ENCODE data around the gene C1orf167. TPM values are rescaled to one million over a fixed set of nuclear protein-coding genes. Genes with fewer than 3 reads are reported as not detected.

The C1orf167 gene, protein sequence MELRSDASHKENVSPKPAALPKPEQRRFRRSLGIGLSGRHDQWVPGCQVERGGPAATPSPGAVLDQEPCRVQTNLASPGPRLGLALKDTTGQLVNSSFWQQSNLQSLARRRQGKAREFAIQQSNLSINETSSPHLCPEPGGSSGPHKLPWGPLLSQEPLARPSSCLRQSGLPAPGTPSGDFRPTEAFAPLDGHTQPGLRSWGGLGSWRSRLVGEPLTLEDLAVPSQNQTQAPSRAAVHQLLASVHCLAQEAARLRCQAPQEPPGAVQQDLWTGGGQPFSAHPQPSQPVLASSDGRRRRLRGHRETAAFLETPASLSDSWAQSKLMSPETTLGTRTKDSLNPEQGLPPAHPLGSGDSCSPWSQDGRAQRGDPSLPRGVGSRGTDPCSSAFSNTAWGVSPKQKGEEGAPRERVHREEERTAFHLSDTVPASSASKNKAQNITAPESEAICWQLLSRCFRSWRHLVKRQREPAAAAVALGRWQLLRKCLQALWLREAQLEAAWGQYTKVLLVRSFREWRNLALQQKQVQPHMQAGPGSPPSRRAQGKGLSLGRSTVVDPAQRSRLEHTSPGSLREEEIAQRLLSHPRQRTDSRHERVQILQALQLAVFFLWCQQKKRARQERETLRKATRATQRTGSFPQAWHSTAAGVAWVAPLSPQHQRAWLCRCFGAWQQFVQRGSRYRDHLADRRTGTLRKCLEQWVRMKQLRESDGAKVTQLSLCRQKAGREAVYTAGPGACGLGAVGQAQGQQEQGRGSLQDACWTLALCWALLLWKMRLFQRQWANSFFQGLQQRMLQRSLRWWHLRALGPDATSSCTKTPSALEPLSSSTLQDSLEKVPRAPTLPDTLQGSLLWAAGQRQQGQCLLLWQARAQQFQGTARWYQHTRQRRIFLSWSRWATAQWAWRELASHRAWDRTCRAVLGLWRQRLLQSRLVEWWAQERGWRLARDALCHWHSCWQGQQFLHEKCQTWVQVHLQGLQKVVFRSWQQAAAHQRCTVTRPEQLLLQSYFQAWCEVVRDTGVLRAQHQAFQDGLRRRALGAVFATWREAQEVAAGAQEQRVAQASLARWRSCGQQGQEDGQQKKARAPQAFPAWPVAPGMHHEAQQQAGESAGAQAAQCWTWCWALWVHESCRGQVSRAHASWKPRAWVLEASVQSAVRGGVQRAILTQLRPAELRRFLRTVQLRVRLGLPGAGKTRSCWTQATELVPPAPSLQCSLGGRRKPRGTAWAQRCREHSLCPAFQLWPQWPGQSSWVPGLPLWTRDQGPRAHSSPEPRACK (N-terminal part only)
- not detected in 2 replicates for total RNA-seq (2016; rRNA removed; fragmentation: Illumina TruSeq; extraction: Trizol)
- total RNA-seq (2016; cell fraction: cytosol; rRNA removed; fragmentation: Illumina TruSeq; extraction: Trizol; ENCODE audit: low read depth) = not detected in 2 replicates
- not detected in 2 replicates for total RNA-seq (2016; cell fraction: insoluble cytoplasmic fraction; rRNA removed; fragmentation: Illumina TruSeq; extraction: Trizol)
- not detected in 2 replicates for total RNA-seq (2016; cell fraction: membrane; rRNA removed; fragmentation: Illumina TruSeq; extraction: Trizol)
- total RNA-seq (2016; cell fraction: nucleus; rRNA removed; fragmentation: Illumina TruSeq; extraction: Trizol) = not detected in 2 replicates
- not detected in 2 replicates for polyA plus RNA-seq (2011; rRNA removed)
- polyA plus RNA-seq (2011; cell fraction: cytosol; rRNA removed) = not detected in 2 replicates
- 0.19 TPM in 1 of 2 replicates, not detected in the other for polyA plus RNA-seq (2011; cell fraction: nucleus; rRNA removed)
- 0.72 TPM in 1 of 2 replicates, not detected in the other for polyA plus RNA-seq (2012)
- polyA plus RNA-seq (2016; cell fraction: cytosol; fragmentation: Illumina TruSeq; extraction: Trizol; ENCODE audit: low read depth) = not detected in 2 replicates
- polyA plus RNA-seq (2016; cell fraction: insoluble cytoplasmic fraction; fragmentation: Illumina TruSeq; extraction: Trizol; ENCODE audit: low read depth) = not detected in 2 replicates
- polyA plus RNA-seq (2016; cell fraction: membrane; fragmentation: Illumina TruSeq; extraction: Trizol; ENCODE audit: low read depth) = not detected in 2 replicates
- polyA plus RNA-seq (2016; cell fraction: nucleus; fragmentation: Illumina TruSeq; extraction: Trizol; ENCODE audit: insufficient read depth, low read depth) = not detected in 2 replicates
- polyA minus RNA-seq (2011; rRNA and poly(A)+ RNA removed; ENCODE audit: low replicate concordance) = not detected in 2 replicates
- polyA minus RNA-seq (2011; cell fraction: cytosol; rRNA and poly(A)+ RNA removed) = not detected in 2 replicates
- not detected in 2 replicates for polyA minus RNA-seq (2011; cell fraction: nucleus; rRNA and poly(A)+ RNA removed)
- Bru-seq, nascent RNA = not detected
- percentile 4 among the genes with signal in this experiment for BruChase-seq, experiment 1, labeled RNA remaining after a 6-hour chase
- not detected for BruChase-seq, experiment 2, labeled RNA remaining after a 2-hour chase
- long read RNA-seq, experiment 1 = 0 reads
- long read RNA-seq, experiment 2, partial matches to known transcripts = 0 of 1 reads
- long read RNA-seq, experiment 2, other reads (novel, unspliced or antisense) = 1 of 1 reads

DNA sequence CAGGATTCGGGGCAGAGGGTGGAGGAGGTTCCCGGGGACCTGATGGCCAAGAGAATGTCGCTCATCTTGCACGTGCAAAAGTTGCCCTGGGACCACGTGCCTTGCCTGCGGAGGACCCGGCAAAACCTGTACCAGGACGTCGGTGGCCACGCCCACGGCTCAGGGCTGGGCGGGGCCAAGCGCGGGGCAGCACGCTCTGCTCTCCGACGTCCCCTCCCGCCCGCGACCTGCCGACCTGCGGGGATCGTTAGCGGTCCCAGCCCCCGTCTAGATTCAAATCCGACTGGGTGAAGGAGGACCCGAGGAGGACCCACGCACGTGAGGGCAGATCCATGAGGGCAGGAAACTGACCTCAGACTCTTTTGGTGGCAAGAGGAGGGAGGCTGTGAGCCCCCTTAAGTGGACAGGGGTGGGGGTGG lies at the start of gene C1orf167:
TSS of gene C1orf167 (plus strand) at position 206 of the 419 bp plus-strand sequence. CDS start 2,208 bp downstream, outside the sequence.
- POLR2A ChIA-PET = interaction anchor here (1.3 kb wide), 1 partner anchor 9 kb away, joined by 3 read pairs; no protein-coding TSS in a partner anchor
- CTCF ChIA-PET (ENCODE audit: low intra/inter-chr PET ratio, low total read pairs) = interaction anchor here (1.4 kb wide), 1 partner anchor 23 kb away, joined by 4 read pairs; no protein-coding TSS in a partner anchor
- Histone ChIP-seq H3K9ac (ENCODE audit: insufficient read depth, low read depth, low read length) (no peak within 1 kb of the TSS), H2AFZ (ENCODE audit: low read length) (no peak within 1 kb of the TSS), H4K20me1 (ENCODE audit: insufficient read depth, low read length) (no peaks in the 10 kb centered on the region), H3K27ac (ENCODE audit: extremely low read length, insufficient read depth, low read length) (no peak within 1 kb of the TSS), H3K36me3 (replicated peaks in 1 of 2; ENCODE audit: control insufficient read depth in 1 of 2, insufficient read depth in 2 of 2, low read length in 2 of 2) (no peaks in the 10 kb centered on the region), H3K4me1 (ENCODE audit: insufficient read depth, low read length) (0 out of 2 replicates have a peak, but pooled peaks cover 6% of the 10 kb centered on the region), H3K4me3 (replicated peaks in 1 of 3; ENCODE audit: insufficient read depth in 1 of 3, low read depth in 2 of 3, low read length in 3 of 3) (peak within 1 kb of the TSS in 1 of 3 experiments; percentile 11; a peak in 1 of 6 replicates), H3K9me3 (ENCODE audit: low read length) (no peaks in the 10 kb centered on the region), H3K27me3 (ENCODE audit: control insufficient read depth in 1 of 2, insufficient read depth in 2 of 2, low read length in 2 of 2) (peaks cover 12 to 41% of the 10 kb centered on the region in 2 experiments; a peak in 4 of 5 replicates), H3K4me2 (ENCODE audit: low read depth, low read length) (peak within 1 kb of the TSS; percentile 12; the same call in 1 of the 2 replicates), H3K79me2 (ENCODE audit: insufficient read depth, low read length) (no peaks in the 10 kb centered on the region)
- 22% methylated on average over 5 of the region's 29 CpGs for WGBS (ENCODE audit: low lambda C conversion rate)
- no peak for DNase-seq (ENCODE audit: low spot score)
- no peak for FAIRE-seq
- intact Hi-C loops (cut with micrococcal nuclease; ENCODE audit: unreplicated experiment) (no loop called here), in situ Hi-C loops (cut with HindIII; ENCODE audit: extremely low pct_ligation_motif_present, low pct_unique_long_range_greater_than_20kb) (no loop called here)
- BruUV-seq (replicated peaks) = no TSS peak
- TF ChIP-seq, protein P1, sequence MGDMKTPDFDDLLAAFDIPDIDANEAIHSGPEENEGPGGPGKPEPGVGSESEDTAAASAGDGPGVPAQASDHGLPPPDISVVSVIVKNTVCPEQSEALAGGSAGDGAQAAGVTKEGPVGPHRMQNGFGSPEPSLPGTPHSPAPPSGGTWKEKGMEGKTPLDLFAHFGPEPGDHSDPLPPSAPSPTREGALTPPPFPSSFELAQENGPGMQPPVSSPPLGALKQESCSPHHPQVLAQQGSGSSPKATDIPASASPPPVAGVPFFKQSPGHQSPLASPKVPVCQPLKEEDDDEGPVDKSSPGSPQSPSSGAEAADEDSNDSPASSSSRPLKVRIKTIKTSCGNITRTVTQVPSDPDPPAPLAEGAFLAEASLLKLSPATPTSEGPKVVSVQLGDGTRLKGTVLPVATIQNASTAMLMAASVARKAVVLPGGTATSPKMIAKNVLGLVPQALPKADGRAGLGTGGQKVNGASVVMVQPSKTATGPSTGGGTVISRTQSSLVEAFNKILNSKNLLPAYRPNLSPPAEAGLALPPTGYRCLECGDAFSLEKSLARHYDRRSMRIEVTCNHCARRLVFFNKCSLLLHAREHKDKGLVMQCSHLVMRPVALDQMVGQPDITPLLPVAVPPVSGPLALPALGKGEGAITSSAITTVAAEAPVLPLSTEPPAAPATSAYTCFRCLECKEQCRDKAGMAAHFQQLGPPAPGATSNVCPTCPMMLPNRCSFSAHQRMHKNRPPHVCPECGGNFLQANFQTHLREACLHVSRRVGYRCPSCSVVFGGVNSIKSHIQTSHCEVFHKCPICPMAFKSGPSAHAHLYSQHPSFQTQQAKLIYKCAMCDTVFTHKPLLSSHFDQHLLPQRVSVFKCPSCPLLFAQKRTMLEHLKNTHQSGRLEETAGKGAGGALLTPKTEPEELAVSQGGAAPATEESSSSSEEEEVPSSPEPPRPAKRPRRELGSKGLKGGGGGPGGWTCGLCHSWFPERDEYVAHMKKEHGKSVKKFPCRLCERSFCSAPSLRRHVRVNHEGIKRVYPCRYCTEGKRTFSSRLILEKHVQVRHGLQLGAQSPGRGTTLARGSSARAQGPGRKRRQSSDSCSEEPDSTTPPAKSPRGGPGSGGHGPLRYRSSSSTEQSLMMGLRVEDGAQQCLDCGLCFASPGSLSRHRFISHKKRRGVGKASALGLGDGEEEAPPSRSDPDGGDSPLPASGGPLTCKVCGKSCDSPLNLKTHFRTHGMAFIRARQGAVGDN (CRISPR knock-in tag; IDR thresholded peaks at IDR 0.05) = 0 out of 2 replicates have a peak, but pooled peaks have one; percentile 21
- no peak for TF ChIP-seq NFE2L1 (CRISPR knock-in tag; IDR thresholded peaks at IDR 0.05; ENCODE audit: borderline replicate concordance)
- peak; percentile 39; the same call in 2 of the 3 replicates for ATAC-seq

All from HepG2 (cell line).